Fibroblast of skin of scalp (primary cell): ENCODE data around the gene SPHK2.
"Not testable (repeated sequence)": the region's sequence is repeated elsewhere in the genome, so short reads cannot be mapped to it uniquely, and the experiment has no call there.

Experiments used
- DNase-seq: peaks from one replicate; pipeline ENCODE4 v3.0.0-alpha.2; 2013

SPHK2 gene

DNA sequence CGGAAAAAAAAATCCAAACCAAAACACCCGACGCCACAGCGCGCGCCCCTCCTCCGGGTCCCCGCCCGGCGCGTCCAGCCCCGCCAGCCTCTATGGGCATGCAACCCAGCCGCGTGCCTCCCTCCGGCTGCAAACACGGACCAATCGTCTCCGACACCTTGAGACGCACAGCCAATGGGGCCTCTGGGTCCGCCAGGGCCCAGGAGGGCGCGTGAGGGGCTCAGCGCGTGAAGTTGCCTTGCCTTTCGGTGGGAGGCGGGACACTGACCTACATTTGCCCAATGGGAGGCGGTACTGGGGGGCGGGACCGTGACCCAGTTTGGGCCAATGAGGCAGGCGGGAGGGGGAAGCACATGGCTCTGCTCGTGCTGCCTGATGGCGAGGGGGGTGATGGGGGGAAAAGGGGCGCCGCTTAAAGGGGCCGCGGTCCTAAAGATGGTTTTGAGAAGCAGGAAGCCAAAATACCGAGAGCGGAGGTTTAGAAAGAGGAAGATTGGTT, 18.2 kb downstream of the SPHK2 start:
- DNase-seq: peak; percentile 99

DNA sequence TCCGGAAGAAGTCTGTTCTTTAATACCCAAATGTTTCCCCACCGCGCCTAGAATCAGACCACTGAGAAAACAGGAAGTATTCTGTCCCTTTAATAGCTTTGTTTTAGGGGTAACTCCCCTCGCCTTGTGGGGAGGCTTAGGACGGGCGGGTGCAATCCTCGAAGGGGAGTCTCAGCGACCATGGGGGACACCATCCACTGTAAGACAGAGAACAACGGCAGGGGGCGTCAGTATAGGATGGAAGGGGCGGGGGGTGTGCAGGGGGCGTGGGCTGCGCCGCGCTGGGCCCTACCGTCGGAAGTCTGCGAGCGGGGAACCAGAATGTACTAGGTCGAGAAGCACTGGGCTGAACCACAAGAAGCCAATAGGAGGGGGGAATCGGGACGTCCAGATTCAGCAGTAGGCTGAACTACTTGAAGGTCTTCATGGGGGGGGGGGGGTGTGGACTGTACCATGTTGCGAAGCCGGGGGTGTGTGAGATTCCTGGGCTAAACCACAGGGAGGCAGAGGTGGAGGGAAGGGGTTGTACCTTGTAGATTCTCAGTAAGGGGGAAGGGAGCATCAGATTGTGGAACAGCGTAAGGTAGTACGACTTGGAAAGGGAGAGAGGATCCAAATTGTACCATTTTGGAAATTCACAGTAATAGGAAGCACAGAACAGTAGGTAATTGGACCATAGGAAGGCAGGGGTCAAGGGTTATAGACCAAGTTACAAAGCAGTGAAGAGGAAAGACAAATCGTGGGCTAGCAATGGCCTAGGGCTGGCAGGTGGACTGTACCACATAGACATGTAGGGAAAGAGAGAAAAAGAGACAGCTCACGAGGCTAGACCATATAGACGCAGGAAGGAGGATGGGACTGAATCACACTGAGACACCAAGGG, 18.9 kb downstream of the SPHK2 start:
- DNase-seq: peak; percentile 94

DNA sequence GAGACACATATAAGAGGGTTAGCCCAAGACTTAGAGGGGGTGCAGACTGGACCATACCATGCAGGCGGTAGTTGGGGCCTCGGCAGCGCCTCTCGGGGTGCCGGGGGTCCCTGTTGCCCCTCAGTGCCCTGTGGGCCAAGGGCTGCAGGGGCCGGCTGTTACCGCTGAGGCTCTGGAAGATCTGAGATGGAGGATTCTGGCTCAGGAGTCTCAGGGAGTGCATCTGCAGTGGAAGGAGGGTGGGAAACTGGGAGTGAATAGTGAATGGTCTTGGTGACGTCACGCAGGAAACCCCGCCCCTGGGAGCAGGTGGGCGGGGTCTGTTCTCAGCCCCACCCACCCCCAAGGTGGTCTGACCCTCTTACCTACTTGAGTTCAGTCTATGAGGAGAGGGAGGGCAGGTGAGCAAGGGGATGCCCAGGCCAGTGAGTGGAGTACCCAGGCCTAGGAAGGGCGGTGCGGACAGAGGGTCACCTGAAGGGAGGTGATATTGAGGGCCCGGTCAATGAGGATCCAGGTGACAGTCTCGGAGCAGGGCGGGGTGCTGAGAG, 19.6 kb downstream of the SPHK2 start:
- no peak for DNase-seq

DNA sequence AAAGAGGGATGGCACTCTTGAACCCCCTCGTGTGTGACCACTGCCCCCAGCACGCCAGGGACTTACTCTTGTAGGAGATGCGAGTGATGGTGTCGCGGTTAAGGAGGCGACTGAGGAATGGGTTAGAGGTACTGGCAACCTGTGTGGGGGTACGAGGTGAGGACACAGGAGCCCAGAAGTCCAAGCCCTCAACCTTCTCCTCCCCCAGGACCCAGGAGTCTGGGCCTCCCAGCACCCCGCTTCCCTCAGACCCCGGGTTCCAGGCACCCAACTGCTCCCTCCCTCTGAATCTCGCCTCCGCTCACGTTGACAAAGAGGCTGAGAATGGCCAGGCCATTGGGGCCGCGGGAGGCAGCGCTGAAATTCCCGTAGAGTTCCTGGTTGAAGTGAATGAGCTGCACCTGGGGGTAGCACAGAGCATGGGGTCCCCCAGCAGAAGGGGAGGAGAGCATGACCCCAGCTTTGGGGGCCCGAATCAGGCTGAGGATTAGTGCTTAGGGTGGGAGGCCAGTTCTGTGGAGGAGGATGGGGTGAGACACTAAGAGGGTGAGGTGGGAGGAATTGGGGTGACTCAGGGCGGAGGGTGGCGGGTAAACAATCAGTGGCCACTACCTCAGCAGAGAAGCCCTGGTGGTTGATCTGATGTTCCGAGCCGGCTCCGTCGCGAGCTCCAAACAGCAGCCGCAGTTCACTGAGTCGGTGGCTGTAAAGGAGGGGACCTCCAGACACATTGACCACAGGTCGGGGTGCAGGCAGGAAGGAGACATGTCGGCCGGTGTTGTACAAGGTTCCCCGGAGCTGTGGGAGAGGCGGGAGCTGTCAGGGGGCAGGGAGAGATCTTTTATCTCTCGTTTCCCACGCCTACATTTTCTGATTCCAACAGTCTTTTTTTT, 20.4 kb downstream of the SPHK2 start:
- DNase-seq: no peak

DNA sequence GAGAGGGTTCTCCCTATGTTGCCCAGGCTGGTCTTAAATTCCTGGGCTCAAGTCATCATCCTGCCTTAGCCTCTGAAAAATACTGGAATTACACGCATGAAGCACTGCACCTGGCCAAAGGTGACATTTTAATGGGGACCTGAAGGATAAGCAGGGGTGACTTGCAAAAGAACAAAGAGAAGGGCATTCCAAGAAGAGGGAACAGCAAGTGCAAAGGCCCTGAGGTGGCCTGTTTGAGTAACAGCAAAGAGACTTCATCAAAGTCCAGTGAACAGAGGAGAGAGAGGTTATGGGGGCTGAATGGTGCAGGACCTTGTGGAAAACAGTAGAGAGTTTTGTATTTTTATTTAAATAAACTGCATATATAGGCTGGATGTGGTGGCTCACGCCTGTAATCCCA, 22.5 kb downstream of the SPHK2 start:
- DNase-seq: no peak

DNA sequence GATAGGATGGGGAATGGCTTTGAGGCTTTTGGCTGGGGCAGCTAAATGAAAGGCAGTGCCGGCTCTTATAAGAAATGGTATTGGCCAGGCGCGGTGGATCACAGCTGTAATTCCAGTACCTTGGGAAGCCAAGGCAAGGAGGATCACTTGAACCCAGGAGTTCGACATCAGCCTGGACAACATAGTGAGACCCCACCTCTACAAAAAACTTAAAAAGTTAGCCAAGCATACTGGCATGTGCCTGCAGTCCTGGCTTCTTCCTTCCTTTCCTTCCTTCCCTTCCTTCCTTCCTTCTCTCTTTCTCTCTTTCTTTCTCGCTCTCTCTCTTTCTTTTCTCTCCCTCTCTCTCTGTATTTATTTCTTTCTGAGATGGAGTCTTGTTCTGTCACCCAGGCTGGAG, 23.6 kb downstream of the SPHK2 start:
- no peak for DNase-seq

DNA sequence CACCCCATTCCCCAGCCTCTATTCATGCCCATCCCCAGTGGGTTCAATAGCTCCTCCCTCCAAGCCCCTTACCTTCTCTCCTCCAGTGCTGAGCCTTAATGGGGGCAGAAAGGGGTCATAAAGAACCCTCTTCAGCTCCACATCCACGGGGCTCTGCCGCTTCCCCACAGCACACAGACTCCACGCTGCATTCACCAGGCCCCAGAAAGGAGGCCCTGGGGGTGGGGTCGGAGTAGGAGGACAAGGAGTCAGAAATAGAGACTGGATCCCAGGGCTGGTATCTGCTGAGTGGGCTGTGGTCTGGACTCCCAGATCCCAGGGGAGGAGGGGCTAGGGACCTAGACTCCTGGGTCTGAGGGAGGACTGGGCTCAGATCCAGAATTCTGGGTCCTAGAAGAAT, 25.0 kb downstream of the SPHK2 start:
- no peak for DNase-seq

DNA sequence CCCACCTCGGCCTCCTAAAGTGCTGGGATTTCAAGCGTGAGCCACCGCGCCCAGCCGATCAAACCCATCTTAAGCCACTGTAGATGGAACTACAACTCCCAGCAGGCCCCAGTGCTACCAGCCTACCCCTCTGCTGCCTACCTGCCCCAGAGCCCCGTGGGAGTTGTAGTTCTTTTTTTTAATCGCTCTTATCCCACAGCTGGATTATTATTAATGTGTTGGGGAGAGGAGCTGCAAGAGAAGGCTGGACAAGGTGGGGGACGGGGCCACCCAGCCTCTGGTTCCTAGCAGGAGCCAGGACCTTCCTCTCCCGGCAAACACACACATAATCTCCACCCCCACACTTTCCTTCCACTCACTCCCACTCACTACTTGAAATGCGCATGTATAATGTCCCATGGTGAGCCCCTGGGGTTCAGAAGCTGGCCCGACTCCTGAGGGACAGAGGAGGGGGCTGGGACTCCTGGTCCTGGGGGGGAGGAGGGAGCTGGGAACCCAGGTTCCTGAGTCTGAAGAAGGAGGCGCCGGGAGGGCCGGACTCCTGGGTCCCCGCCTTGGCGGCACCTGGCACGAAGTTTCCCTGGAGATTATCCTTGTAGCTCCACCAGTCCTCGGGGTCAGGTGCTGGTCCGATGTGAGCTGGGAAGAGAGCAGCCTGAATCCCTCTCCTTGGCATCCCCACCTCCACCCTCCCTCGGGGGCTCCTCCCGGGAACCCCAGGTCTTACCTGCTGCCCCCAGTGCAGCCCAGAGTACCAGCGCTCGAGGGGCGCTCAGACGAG, 25.7 kb downstream of the SPHK2 start:
- DNase-seq: peak; percentile 70

DNA sequence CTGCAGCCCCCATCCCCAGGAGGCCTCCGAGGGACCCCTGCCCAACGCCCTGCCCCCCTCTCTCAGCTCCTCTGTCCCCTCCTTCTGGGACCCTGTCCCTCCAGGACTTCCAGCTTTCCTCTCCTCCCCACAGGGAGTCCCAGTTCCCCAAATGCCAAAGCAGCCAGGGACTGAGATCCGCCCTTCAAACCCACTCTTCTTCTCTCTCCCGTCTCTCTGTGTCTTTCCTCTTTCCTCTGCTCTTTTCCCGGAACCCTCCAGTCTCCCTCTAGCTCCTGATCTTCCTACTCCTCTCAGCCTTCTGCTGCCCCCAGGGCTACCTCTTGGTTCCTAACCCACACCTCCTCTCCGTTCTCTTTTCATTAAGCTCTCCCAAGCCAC, 26.3 kb downstream of the SPHK2 start:
- DNase-seq: no peak

DNA sequence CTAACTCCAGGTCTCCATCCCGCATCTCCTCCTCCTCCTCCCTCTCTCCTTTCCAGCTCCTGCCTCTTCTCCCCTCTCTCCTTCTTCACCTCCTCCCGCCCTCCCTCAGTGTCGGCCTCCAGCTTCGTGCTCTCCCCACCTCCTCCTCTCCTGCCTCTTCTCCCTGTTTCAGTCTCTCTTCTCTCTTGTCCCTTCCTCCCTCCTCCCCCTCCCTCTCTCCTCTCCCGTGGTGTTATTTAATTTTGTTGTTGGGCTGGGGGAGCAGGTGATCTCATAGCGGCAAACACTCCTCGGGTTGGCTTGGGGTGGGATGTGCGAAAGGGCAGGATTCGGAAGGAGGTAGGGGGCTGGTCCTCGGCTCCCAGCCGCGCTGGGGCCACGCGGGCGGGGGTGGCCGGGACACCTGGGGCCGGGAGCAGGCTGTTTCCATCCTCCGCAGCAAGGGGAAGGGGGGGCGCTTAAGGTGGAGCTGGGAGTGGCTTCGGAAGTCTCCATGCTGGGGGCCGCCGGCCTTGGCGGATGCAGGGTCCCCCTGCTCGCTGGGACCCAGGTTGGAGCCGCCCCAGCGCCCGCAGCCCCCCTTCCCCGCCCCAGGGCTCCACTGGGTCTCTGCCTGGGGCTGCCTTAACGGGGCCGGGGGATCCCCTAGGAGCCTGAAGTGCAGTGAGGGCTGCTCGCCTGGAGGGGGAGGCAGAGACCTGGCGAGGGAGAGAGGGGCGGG, 26.9 kb downstream of the SPHK2 start, which contains the start of gene CA11:
CA11 (minus strand) TSS at position 187 of the 721 bp plus-strand sequence. CDS start 555 bp downstream, outside the sequence.
- peak; percentile 83 for DNase-seq

DNA sequence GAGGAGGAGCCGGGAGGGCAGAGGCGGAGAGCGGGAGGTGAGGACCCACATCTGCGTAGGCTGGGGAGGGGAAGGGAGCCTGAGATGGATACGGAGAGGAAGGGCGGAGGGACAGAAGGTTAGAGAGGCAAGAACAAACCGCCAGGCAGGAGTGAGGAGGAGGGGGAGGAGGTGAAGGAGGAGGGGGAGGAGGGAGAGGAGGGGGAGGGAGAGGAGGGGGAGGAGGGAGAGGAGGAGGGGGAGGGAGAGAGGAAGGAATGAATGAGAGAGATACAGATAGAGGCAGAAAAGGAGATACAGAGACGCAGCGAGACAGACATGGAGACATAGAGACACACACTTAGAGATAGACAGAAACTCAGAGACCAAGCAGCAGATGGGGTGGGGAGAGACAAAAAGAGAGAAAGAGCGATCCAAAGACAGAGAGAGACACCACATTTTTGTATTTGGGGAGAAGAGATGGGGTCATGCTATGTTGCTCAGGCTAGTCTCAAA, 27.5 kb downstream of the SPHK2 start:
- DNase-seq: no peak

DNA sequence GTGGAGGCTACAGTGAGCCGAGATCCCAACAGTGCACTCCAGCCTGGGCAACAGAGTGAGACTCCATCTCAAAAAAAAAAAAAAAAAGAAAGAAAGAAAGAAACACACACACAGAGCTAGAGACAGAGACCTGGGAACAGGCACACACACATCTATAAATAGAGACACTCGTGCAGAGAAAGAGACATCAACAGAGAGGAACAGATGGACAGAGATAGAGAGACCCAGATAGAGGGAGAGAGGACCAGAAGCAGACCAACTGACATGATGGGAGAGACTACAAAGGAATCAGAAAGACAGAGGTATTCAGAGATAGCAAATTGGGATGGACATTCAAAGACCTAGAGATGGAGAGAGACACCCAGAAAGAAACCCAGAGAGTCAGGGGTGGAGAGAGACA, 28.8 kb downstream of the SPHK2 start:
- no peak for DNase-seq

DNA sequence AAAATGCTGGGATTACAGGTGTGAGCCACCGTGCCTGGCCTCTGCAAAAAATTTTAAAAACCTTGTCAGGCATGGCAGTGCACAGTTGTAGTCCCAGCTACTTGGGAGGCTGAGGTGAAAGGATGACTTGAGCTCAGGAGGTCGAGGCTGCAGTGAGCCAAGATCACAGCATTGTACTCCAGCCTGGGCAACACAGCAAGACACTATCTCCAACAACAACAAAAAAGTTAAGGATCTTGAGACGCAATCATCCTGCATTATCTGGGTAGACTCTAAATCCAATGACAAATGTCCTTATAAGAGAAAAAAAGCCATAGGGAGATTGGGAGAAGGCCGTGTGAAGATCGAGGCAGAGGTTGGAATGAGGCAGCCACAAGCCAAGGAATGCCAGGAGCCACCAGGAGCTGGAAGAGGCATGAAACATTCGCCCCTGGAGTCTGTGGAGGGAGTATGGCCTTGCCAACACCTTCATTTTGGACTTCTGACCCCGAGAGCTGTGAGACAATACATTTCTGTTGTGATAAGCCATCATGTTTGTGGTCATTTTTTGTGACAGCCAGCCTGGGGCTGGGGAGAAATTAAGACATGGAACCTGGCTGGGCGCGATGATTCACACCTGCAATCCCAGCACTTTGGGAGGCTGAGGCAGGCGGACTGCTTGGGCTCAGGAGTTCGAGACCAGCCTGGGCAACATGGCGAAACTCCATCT, 31.8 kb downstream of the SPHK2 start:
- no peak for DNase-seq

DNA sequence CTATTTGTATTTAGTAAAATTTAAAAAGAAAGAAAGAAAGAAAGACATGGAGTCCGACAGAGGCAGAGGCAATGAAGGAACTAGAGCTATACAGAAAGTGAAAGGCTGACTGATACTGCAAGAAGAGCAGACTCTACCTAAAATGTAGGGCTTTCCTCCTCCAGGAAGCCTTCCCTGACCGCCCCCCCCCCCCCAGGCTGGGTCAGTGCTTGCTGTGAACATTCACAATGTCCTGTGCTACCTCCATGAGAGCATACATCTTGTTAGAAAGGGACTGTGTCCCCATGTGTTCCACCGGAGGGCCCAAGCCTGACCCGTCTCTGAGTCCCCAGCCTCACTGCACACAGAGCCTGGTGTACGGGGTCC, 32.4 kb downstream of the SPHK2 start:
- no peak for DNase-seq

DNA sequence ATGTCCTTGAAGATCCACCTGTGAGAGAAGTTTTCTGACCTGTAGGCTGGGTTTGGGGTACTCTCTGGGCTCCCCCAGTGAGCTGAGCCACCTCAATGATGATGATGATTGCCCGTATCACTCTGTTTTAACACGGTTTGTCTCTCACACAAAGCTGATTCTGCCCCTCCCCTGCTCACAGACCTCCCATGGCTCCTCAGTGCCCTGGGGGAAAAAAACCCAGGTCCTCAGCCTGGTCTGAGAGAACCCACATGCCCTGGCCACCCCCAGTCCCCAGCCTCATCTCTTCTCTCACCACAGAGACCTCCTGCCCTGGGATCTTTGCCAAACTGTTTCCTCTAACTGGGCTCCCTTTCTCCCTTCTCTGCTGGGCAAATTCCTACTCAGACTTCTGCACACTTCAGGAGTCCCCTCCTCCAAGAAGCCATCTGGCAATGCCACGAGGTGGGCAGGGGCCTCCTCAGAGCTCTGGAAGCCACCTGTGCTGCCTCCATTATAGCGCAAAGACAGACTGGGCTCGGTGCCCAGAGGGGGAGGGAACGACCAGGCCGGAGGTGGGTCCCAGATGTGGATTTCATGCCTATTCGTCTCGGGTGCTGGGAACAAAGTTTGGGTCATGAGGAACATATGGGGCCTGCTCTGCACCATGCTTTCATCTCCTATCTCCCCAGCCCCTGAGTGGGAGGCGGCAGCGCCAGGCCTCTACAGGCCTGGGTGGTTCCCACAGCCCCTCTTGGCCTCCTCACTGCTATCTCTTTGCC, 35.2 kb downstream of the SPHK2 start:
- DNase-seq: no peak

DNA sequence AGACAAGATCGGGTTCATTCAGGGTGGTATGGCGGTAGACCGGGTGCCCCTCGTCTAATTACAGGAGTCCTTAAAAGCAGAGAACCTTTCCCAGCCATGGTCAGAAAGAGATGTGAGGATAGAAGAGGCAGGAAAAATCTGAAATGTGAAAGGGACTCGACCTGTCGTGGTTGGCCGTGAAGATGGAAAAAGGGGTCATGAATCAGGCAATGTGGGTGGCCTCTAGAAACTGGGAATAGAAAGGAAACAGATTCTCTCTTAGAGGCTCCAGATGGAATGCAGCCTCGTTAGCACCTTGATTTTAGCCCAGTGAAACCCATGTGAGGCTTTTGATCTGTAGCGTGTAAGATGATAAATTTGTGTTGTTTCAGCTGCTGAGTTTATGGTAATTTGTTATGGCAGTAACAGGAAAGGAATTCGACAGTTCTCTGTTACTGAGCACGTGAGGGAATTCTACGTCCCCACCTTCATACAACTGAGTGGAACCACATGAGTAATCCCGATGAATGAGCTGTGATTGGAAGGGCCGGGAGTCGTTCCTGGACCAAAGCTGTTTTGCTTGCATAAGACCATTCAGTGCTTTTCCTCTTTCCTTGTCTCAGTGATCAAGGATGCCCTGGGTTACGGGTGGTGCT, 37.7 kb downstream of the SPHK2 start:
- peak; percentile 78 for DNase-seq

DNA sequence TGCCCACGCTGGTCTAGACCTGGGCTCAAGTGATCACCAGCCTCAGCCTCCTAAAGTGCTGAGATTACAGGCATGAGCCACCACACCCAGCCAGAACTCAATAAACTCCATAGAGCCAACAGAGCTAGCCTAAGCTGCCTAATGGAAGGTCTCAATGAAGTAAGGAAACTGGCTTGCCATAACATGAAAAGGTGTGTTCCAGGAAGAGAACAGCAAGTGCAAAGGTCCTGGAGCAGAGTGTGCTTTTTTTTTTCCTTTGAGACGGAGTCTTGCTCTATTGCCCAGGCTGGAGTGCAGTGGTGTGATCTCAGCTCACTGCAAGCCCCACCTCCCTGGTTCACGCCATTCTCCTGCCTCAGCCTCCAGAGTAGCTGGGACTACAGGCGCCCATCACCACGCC, 38.5 kb downstream of the SPHK2 start:
- not testable (repeated sequence) for DNase-seq

DNA sequence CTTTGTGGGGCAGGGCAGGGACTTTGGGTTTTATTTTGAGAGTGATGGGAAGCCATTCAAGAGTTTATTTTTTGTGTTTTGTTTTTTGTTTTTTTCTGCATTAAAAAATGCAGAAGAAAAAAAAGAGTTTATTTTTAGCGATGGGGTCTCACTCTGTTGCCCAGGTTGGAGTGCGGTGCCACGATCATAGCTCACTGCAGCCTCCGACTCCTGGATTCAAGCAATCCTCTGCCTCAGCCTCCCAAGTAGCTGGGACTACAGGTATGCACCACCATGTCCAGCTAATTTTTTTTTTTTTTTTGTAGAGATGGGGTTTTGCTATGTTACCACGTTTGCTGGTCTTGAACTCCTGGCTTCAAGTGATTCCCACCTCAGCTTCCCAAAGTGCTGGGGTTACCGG, 39.2 kb downstream of the SPHK2 start:
- DNase-seq: no peak

DNA sequence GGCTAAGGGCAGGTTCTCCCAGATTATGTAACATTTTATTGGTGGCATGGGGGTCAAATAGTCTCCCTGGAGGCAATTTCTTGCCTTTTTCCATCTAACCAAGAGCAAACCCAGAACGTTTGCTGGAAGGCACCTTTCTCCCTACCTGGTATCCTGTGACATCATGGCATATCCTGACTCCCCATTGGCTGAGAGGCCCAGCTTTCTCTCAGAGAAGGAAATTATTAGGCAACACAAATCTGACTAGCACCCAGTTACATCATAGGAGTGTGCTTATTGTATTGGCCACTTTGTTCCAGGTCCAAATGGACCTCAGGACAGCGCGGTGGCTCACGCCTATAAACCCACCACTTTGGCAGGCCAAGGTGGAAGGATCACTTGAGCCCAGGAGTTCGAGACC, 40.5 kb downstream of the SPHK2 start:
- no peak for DNase-seq
